Chondrocyte (in vitro differentiated cells): Measurements from ENCODE around the gene SPA17. TPM values are rescaled to one million over a fixed set of nuclear protein-coding genes. Genes with fewer than 3 reads are reported as not detected.

ENCODE experiments used
- DNase-seq: peaks from one replicate; pipeline ENCODE4 v3.0.0; 2021; ENCODE audit warnings: mixed read lengths, low spot score
- H3K27ac Mint-ChIP-seq: one replicate; pipeline ENCODE4 v1.8.0; 2021; ENCODE audit warnings: mild to moderate bottlenecking, moderate library complexity, mixed read lengths; ENCODE audit not compliant: unreplicated experiment
- H3K27me3 Mint-ChIP-seq: 2 replicates; pipeline ENCODE4 v1.8.0; 2021; ENCODE audit warnings: low read depth, mixed read lengths
- H3K36me3 Mint-ChIP-seq: 2 replicates; pipeline ENCODE4 v1.8.0; 2021; ENCODE audit warnings: low read depth, mixed read lengths
- H3K4me1 Mint-ChIP-seq: 2 replicates; pipeline ENCODE4 v1.8.0; 2021; ENCODE audit warnings: low read depth, mild to moderate bottlenecking, mixed read lengths
- H3K4me3 Mint-ChIP-seq: one replicate; pipeline ENCODE4 v1.8.0; 2021; ENCODE audit warnings: mild to moderate bottlenecking, moderate library complexity, mixed read lengths; ENCODE audit not compliant: unreplicated experiment
- H3K9me3 Mint-ChIP-seq: 2 replicates; pipeline ENCODE4 v1.8.0; 2021; ENCODE audit warnings: low read depth, mixed read lengths
- CTCF ChIP-seq: fragments of 200-600 bp; sonication (generic); IDR thresholded peaks from 2 replicates; pipeline ENCODE4 v1.5.0; 2021; ENCODE audit warnings: antibody characterized with exemption, mild to moderate bottlenecking, moderate library complexity
- total RNA-seq: library from RNA; stranded (reverse); gene quantifications from 3 replicates; pipeline ENCODE4 v1.2.1, GENCODE V29; 2021

SPA17 gene
- total RNA-seq, 1 donor from 2014 or later: 1.7 TPM

GRCh38 chr11:124672536-124673215 lies 1.0 kb upstream of the SPA17 start:
- Mint-ChIP-seq H3K9me3 (no peaks in the 10 kb centered on the region), H3K27me3 (no peaks in the 10 kb centered on the region), H3K4me1 (peaks cover 21% of the 10 kb centered on the region), H3K36me3 (no peaks in the 10 kb centered on the region), H3K4me3 (peak overlapping the region; percentile 92), H3K27ac (peak overlapping the region; percentile 32)
- no peak for TF ChIP-seq CTCF
- DNase-seq: no peak

- peak overlapping the region; percentile 98 for H3K27ac Mint-ChIP-seq
- H3K27me3 Mint-ChIP-seq: no peaks in the 10 kb centered on the region
- H3K4me1 Mint-ChIP-seq: peaks cover 21% of the 10 kb centered on the region
- peak overlapping the region; percentile 92 for H3K4me3 Mint-ChIP-seq
- no peaks in the 10 kb centered on the region for H3K9me3 Mint-ChIP-seq
- TF ChIP-seq CTCF: no peak
- no peak for DNase-seq
- H3K36me3 Mint-ChIP-seq: no peaks in the 10 kb centered on the region
Observed at GRCh38 chr11:124674168-124674517, 439 bp downstream of the SPA17 start.

GRCh38 chr11:124674571-124674970 lies 867 bp downstream of the SPA17 start:
- TF ChIP-seq CTCF: no peak
- H3K4me3 Mint-ChIP-seq: peak overlapping the region; percentile 92
- H3K27me3 Mint-ChIP-seq: no peaks in the 10 kb centered on the region

GRCh38 chr11:124676386-124676785 lies 2.7 kb downstream of the SPA17 start:
- H3K4me1 Mint-ChIP-seq: peaks cover 21% of the 10 kb centered on the region
- H3K27me3 Mint-ChIP-seq: no peaks in the 10 kb centered on the region
- no peak for TF ChIP-seq CTCF
- H3K27ac Mint-ChIP-seq: no peak overlapping the region
- H3K36me3 Mint-ChIP-seq: no peaks in the 10 kb centered on the region
- DNase-seq: no peak
- no peaks in the 10 kb centered on the region for H3K9me3 Mint-ChIP-seq
- no peak overlapping the region for H3K4me3 Mint-ChIP-seq

More at GRCh38 chr11:124674571-124674970, 867 bp downstream of the SPA17 start:
- Mint-ChIP-seq H3K36me3 (no peaks in the 10 kb centered on the region), H3K9me3 (no peaks in the 10 kb centered on the region), H3K4me1 (peaks cover 21% of the 10 kb centered on the region), H3K27ac (peak overlapping the region; percentile 98)
- DNase-seq: no peak

GRCh38 chr11:124678416-124678815 lies 4.7 kb downstream of the SPA17 start:
- H3K4me1 Mint-ChIP-seq: peaks cover 13% of the 10 kb centered on the region

More at GRCh38 chr11:124678416-124678815, 4.7 kb downstream of the SPA17 start:
- Mint-ChIP-seq H3K9me3 (peaks cover 14% of the 10 kb centered on the region), H3K27me3 (no peaks in the 10 kb centered on the region), H3K36me3 (peaks cover 8% of the 10 kb centered on the region), H3K4me3 (no peak overlapping the region), H3K27ac (no peak overlapping the region)
- TF ChIP-seq CTCF: no peak
- DNase-seq: no peak
